GM23338 (cell line): ENCODE results near the gene LEP. TPM values are rescaled to one million over a fixed set of nuclear protein-coding genes. Genes with fewer than 3 reads are reported as not detected.
"Not testable (repeated sequence)": the region's sequence is repeated elsewhere in the genome, so short reads cannot be mapped to it uniquely, and the experiment has no call there.

ENCODE experiments used
- ATAC-seq: fragments of 200-7000 bp; cut with Tn5 transposase; 3 replicates; pipeline ENCODE4 v1.9.1; 2020
- DNase-seq: peaks from one replicate; pipeline ENCODE4 v3.0.0-alpha.2; 2015; ENCODE audit warnings: low spot score
- H2AFZ ChIP-seq: fragments of 200-600 bp; sonication (generic); 2 replicates; pipeline ENCODE4 v1.8.0; 2016; ENCODE audit warnings: antibody characterized with exemption, mild to moderate bottlenecking, moderate library complexity
- H3F3A ChIP-seq: fragments of 200-600 bp; sonication (generic); replicated peaks from 2 replicates; pipeline ENCODE4 v1.8.0; 2017; ENCODE audit warnings: antibody characterized with exemption, mixed run types, low read depth
- H3K27ac ChIP-seq: fragments of 200-600 bp; sonication (generic); 2 replicates; pipeline ENCODE4 v1.6.1; 2016; ENCODE audit warnings: low read depth
- H3K27me3 ChIP-seq: fragments of 200-600 bp; sonication (generic); 2 replicates; pipeline ENCODE4 v1.8.0; 2016; ENCODE audit warnings: mild to moderate bottlenecking, mixed run types, moderate library complexity; ENCODE audit not compliant: insufficient read depth
- H3K36me3 ChIP-seq: fragments of 200-600 bp; sonication (generic); 2 replicates; pipeline ENCODE4 v1.8.0; 2016; ENCODE audit warnings: mild to moderate bottlenecking; ENCODE audit not compliant: insufficient read depth
- H3K4me1 ChIP-seq: fragments of 200-600 bp; sonication (generic); 2 replicates; pipeline ENCODE4 v1.8.0; 2016; ENCODE audit warnings: mild to moderate bottlenecking, moderate library complexity; ENCODE audit not compliant: insufficient read depth
- H3K4me2 ChIP-seq: fragments of 200-600 bp; sonication (generic); 2 replicates; pipeline ENCODE4 v1.7.1; 2017; ENCODE audit warnings: mixed run types
- H3K4me3 ChIP-seq: fragments of 200-600 bp; sonication (generic); 2 replicates; pipeline ENCODE4 v1.6.1; 2016; ENCODE audit warnings: mixed run types
- H3K79me2 ChIP-seq: fragments of 200-600 bp; sonication (generic); replicated peaks from 2 replicates; pipeline ENCODE4 v1.8.0; 2017; ENCODE audit warnings: mild to moderate bottlenecking; ENCODE audit not compliant: insufficient read depth
- H3K9me2 ChIP-seq: fragments of 200-600 bp; sonication (generic); 2 replicates; pipeline ENCODE4 v1.8.0; 2017; ENCODE audit not compliant: insufficient read depth
- H4K20me1 ChIP-seq: fragments of 200-600 bp; sonication (generic); replicated peaks from 2 replicates; pipeline ENCODE4 v1.8.0; 2017; ENCODE audit warnings: mild to moderate bottlenecking; ENCODE audit not compliant: insufficient read depth
- H3K27ac Mint-ChIP-seq: 2 replicates; pipeline ENCODE4 v1.8.0; 2020; ENCODE audit warnings: inconsistent platforms, mild to moderate bottlenecking, moderate library complexity, mixed read lengths
- H3K27me3 Mint-ChIP-seq: 3 replicates; pipeline ENCODE4 v1.8.0; 2022; ENCODE audit warnings: low read depth, mild to moderate bottlenecking, moderate library complexity, mixed read lengths, inconsistent platforms; ENCODE audit not compliant: insufficient read depth, poor library complexity
- H3K36me3 Mint-ChIP-seq: 3 replicates; pipeline ENCODE4 v1.8.0; 2021; ENCODE audit warnings: low read depth, mild to moderate bottlenecking, inconsistent platforms, moderate library complexity, mixed read lengths
- H3K4me1 Mint-ChIP-seq: 3 replicates; pipeline ENCODE4 v1.8.0; 2020; ENCODE audit warnings: mild to moderate bottlenecking, inconsistent platforms, mixed read lengths
- H3K4me3 Mint-ChIP-seq: 3 replicates; pipeline ENCODE4 v1.8.0; 2021; ENCODE audit warnings: moderate library complexity, mild to moderate bottlenecking, inconsistent platforms, mixed read lengths
- H3K9me3 Mint-ChIP-seq: 3 replicates; pipeline ENCODE4 v1.8.0; 2020; ENCODE audit warnings: moderate library complexity, mild to moderate bottlenecking, inconsistent platforms, mixed read lengths
- CREB1 ChIP-seq: fragments of 250-450 bp; sonication (Bioruptor Pico); IDR thresholded peaks from 2 replicates; pipeline ENCODE4 v1.5.0; 2020; ENCODE audit warnings: low read depth, mild to moderate bottlenecking, moderate library complexity
- CTCF ChIP-seq, 2 experiments: fragments of 200-600 bp in 1 of 2; sonication (generic) in 1 of 2; conservative IDR thresholded peaks; 2 replicates each; pipeline versions ENCODE4 v1.5.1 to v1.6.1; 2016 to 2017; ENCODE audit warnings: antibody characterized with exemption in 2 of 2, low read depth in 2 of 2, mild to moderate bottlenecking in 2 of 2, moderate library complexity in 1 of 2
- EZH2 ChIP-seq: fragments of 200-600 bp; sonication (generic); IDR thresholded peaks from one replicate; pipeline ENCODE4 v1.8.0; 2017; ENCODE audit warnings: antibody characterized with exemption, mild to moderate bottlenecking, low read depth; ENCODE audit not compliant: unreplicated experiment
- EZH2phosphoT487 ChIP-seq: fragments of 200-600 bp; sonication (generic); IDR thresholded peaks from one replicate; pipeline ENCODE4 v1.8.1; 2018; ENCODE audit warnings: antibody characterized with exemption; ENCODE audit not compliant: unreplicated experiment
- JUNB ChIP-seq: IDR thresholded peaks from one replicate; pipeline ENCODE4 v1.6.1; 2016; ENCODE audit warnings: antibody characterized with exemption; ENCODE audit not compliant: unreplicated experiment
- NANOG ChIP-seq: IDR thresholded peaks from 2 replicates; pipeline ENCODE4 v1.6.1; 2016; ENCODE audit warnings: antibody characterized with exemption, borderline replicate concordance
- STAT1 ChIP-seq: IDR thresholded peaks from one replicate; pipeline ENCODE4 v1.6.1; 2016; ENCODE audit warnings: antibody characterized with exemption; ENCODE audit not compliant: unreplicated experiment
- ZNF114 ChIP-seq: fragments of 250-450 bp; sonication (Bioruptor Pico); IDR thresholded peaks from 2 replicates; pipeline ENCODE4 v1.5.0; 2020; ENCODE audit warnings: mild to moderate bottlenecking, moderate library complexity
- ZNF331 ChIP-seq: fragments of 250-450 bp; sonication (Bioruptor Pico); IDR thresholded peaks from 2 replicates; pipeline ENCODE4 v1.5.0; 2020; ENCODE audit warnings: low read depth, mild to moderate bottlenecking, moderate library complexity
- polyA plus RNA-seq: library from polyadenylated mRNA; unstranded; fragments of >200 nt; fragmentation: Nextera tagmentation; extraction: Ambion mirVana; gene quantifications from 2 replicates; pipeline ENCODE4 v1.2.1, GENCODE V29; 2016
- total RNA-seq: library from RNA; depleted of rRNA; stranded (reverse); fragments of >200 nt; shearing (Covaris generic); gene quantifications from 2 replicates; pipeline ENCODE4 v1.2.3, GENCODE V29; 2014
- TF ChIP-seq, protein P1 (sequence below): fragments of 250-450 bp; sonication (Bioruptor Pico); IDR thresholded peaks from 2 replicates; pipeline ENCODE4 v1.5.0; 2020; ENCODE audit warnings: mild to moderate bottlenecking, moderate library complexity
- TF ChIP-seq, protein P2 (sequence below): IDR thresholded peaks from 2 replicates; pipeline ENCODE4 v1.6.1; 2016; ENCODE audit warnings: antibody characterized with exemption

Gene LEP
- total and polyA plus RNA-seq, 2 experiments from 2014 or later = not detected

- not testable (repeated sequence) for H3K27ac Mint-ChIP-seq, DNase-seq, H4K20me1 ChIP-seq
Observed at GRCh38 chr7:128239146-128239545, 1.9 kb upstream of the LEP start.

DNA sequence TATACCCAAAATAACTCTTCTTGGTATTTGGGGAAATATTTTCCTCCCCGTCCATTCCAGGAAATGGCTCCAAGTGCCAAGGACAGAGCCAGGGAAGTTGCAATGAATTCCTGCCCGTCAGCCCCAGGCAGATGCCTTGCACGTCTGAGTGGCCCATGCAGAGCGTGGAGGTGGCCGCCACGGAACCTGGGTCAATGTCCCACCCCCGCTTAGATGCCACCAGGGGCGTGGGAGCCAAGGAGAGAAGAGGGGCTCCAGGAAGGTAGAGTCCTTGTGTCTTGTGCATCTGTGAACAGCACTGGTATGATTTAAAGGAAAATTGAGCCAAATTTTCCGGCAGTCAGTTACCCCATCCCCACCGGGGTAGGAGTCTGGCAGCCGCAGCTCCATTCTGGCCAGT, 1.6 kb downstream of the LEP start:
- Histone ChIP-seq H3K79me2 (no peaks in the 10 kb centered on the region), H3K27me3 (no peaks in the 10 kb centered on the region), H2AFZ (no peak overlapping the region), H3K4me1 (no peaks in the 10 kb centered on the region), H3K9me2 (peaks cover 17% of the 10 kb centered on the region), H3K4me2 (no peak overlapping the region), H3F3A (no peaks in the 10 kb centered on the region), H4K20me1 (no peaks in the 10 kb centered on the region), H3K4me3 (no peak overlapping the region), H3K27ac (no peak overlapping the region), H3K36me3 (no peaks in the 10 kb centered on the region)
- ATAC-seq = no peak
- H3K36me3 Mint-ChIP-seq = peaks cover 14% of the 10 kb centered on the region; the same call in 2 of the 3 replicates
- peaks cover 11% of the 10 kb centered on the region for H3K27me3 Mint-ChIP-seq
- H3K27ac Mint-ChIP-seq = no peak overlapping the region
- H3K4me3 Mint-ChIP-seq = no peak overlapping the region
- DNase-seq = no peak
- peaks cover 5% of the 10 kb centered on the region; the same call in 1 of the 3 replicates for H3K4me1 Mint-ChIP-seq
- H3K9me3 Mint-ChIP-seq = peaks cover 25% of the 10 kb centered on the region
- TF ChIP-seq, protein P1, sequence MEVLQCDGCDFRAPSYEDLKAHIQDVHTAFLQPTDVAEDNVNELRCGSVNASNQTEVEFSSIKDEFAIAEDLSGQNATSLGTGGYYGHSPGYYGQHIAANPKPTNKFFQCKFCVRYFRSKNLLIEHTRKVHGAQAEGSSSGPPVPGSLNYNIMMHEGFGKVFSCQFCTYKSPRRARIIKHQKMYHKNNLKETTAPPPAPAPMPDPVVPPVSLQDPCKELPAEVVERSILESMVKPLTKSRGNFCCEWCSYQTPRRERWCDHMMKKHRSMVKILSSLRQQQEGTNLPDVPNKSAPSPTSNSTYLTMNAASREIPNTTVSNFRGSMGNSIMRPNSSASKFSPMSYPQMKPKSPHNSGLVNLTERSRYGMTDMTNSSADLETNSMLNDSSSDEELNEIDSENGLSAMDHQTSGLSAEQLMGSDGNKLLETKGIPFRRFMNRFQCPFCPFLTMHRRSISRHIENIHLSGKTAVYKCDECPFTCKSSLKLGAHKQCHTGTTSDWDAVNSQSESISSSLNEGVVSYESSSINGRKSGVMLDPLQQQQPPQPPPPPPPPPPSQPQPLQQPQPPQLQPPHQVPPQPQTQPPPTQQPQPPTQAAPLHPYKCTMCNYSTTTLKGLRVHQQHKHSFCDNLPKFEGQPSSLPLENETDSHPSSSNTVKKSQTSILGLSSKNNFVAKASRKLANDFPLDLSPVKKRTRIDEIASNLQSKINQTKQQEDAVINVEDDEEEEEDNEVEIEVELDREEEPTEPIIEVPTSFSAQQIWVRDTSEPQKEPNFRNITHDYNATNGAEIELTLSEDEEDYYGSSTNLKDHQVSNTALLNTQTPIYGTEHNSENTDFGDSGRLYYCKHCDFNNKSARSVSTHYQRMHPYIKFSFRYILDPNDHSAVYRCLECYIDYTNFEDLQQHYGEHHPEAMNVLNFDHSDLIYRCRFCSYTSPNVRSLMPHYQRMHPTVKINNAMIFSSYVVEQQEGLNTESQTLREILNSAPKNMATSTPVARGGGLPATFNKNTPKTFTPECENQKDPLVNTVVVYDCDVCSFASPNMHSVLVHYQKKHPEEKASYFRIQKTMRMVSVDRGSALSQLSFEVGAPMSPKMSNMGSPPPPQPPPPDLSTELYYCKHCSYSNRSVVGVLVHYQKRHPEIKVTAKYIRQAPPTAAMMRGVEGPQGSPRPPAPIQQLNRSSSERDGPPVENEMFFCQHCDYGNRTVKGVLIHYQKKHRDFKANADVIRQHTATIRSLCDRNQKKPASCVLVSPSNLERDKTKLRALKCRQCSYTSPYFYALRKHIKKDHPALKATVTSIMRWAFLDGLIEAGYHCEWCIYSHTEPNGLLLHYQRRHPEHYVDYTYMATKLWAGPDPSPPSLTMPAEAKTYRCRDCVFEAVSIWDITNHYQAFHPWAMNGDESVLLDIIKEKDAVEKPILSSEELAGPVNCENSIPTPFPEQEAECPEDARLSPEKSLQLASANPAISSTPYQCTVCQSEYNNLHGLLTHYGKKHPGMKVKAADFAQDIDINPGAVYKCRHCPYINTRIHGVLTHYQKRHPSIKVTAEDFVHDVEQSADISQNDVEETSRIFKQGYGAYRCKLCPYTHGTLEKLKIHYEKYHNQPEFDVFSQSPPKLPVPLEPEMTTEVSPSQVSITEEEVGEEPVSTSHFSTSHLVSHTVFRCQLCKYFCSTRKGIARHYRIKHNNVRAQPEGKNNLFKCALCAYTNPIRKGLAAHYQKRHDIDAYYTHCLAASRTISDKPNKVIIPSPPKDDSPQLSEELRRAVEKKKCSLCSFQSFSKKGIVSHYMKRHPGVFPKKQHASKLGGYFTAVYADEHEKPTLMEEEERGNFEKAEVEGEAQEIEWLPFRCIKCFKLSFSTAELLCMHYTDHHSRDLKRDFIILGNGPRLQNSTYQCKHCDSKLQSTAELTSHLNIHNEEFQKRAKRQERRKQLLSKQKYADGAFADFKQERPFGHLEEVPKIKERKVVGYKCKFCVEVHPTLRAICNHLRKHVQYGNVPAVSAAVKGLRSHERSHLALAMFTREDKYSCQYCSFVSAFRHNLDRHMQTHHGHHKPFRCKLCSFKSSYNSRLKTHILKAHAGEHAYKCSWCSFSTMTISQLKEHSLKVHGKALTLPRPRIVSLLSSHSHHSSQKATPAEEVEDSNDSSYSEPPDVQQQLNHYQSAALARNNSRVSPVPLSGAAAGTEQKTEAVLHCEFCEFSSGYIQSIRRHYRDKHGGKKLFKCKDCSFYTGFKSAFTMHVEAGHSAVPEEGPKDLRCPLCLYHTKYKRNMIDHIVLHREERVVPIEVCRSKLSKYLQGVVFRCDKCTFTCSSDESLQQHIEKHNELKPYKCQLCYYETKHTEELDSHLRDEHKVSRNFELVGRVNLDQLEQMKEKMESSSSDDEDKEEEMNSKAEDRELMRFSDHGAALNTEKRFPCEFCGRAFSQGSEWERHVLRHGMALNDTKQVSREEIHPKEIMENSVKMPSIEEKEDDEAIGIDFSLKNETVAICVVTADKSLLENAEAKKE (CRISPR knock-in tag) = no peak
- TF ChIP-seq CTCF (conservative IDR thresholded peaks at IDR 0.05; ENCODE audit: low read depth in 2 of 2) (no peak), JUNB (no peak), EZH2phosphoT487 (no peak), EZH2 (no peak), ZNF331 (no peak), CREB1 (CRISPR knock-in tag) (no peak), ZNF114 (CRISPR knock-in tag) (no peak), STAT1 (no peak), NANOG (no peak)
- TF ChIP-seq, protein P2, sequence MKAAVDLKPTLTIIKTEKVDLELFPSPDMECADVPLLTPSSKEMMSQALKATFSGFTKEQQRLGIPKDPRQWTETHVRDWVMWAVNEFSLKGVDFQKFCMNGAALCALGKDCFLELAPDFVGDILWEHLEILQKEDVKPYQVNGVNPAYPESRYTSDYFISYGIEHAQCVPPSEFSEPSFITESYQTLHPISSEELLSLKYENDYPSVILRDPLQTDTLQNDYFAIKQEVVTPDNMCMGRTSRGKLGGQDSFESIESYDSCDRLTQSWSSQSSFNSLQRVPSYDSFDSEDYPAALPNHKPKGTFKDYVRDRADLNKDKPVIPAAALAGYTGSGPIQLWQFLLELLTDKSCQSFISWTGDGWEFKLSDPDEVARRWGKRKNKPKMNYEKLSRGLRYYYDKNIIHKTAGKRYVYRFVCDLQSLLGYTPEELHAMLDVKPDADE = no peak

More at GRCh38 chr7:128239146-128239545, 1.9 kb upstream of the LEP start:
- H3K4me3 ChIP-seq, ATAC-seq, H3K27ac ChIP-seq, H3K79me2 ChIP-seq, H3F3A ChIP-seq, H3K4me1 ChIP-seq, H3K4me2 ChIP-seq, H2AFZ ChIP-seq, H3K4me3 Mint-ChIP-seq, H3K27me3 ChIP-seq, H3K9me2 ChIP-seq, H3K36me3 ChIP-seq, H3K4me1 Mint-ChIP-seq: not testable (repeated sequence)
- Mint-ChIP-seq H3K9me3 (peaks cover 25% of the 10 kb centered on the region), H3K27me3 (peaks cover 13% of the 10 kb centered on the region), H3K36me3 (peaks cover 14% of the 10 kb centered on the region; the same call in 2 of the 3 replicates)
